ENCODE measurements around the gene FBXL16.

- TF ChIP-seq, protein P1, sequence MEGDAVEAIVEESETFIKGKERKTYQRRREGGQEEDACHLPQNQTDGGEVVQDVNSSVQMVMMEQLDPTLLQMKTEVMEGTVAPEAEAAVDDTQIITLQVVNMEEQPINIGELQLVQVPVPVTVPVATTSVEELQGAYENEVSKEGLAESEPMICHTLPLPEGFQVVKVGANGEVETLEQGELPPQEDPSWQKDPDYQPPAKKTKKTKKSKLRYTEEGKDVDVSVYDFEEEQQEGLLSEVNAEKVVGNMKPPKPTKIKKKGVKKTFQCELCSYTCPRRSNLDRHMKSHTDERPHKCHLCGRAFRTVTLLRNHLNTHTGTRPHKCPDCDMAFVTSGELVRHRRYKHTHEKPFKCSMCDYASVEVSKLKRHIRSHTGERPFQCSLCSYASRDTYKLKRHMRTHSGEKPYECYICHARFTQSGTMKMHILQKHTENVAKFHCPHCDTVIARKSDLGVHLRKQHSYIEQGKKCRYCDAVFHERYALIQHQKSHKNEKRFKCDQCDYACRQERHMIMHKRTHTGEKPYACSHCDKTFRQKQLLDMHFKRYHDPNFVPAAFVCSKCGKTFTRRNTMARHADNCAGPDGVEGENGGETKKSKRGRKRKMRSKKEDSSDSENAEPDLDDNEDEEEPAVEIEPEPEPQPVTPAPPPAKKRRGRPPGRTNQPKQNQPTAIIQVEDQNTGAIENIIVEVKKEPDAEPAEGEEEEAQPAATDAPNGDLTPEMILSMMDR (conservative IDR thresholded peaks at IDR 0.05; ENCODE audit: low read depth in 2 of 2): no peak
- no peak for TF ChIP-seq NANOG (IDR thresholded peaks at IDR 0.05; ENCODE audit: borderline replicate concordance)
- no peak for TF ChIP-seq POLR2AphosphoS5 (IDR thresholded peaks at IDR 0.05; ENCODE audit: low read depth)
These were observed 18.1 kb upstream of the FBXL16 start for GRCh38 chr16:723695-724094.

Data from GM23338 (cell line).